Uterus (tissue), 2 donors: ENCODE data around the gene SLC6A1.

Source experiments
- CTCF ChIP-seq, 4 experiments: fragments of 200-600 bp in 2 of 4; fragments of 450-650 bp in 2 of 4; sonication (generic) in 2 of 4; IDR thresholded peaks; one replicate each; pipeline ENCODE4 v1.5.1; 2016 to 2019; ENCODE audit warnings: antibody characterized with exemption in 4 of 4, mild to moderate bottlenecking in 2 of 4, moderate library complexity in 1 of 4
- POLR2A ChIP-seq, 2 donors: fragments of 450-650 bp; IDR thresholded peaks; one replicate each; pipeline ENCODE4 v1.6.1; 2016; ENCODE audit warnings: antibody characterized with exemption in 2 of 2, mild to moderate bottlenecking in 1 of 2, moderate library complexity in 1 of 2

DNA sequence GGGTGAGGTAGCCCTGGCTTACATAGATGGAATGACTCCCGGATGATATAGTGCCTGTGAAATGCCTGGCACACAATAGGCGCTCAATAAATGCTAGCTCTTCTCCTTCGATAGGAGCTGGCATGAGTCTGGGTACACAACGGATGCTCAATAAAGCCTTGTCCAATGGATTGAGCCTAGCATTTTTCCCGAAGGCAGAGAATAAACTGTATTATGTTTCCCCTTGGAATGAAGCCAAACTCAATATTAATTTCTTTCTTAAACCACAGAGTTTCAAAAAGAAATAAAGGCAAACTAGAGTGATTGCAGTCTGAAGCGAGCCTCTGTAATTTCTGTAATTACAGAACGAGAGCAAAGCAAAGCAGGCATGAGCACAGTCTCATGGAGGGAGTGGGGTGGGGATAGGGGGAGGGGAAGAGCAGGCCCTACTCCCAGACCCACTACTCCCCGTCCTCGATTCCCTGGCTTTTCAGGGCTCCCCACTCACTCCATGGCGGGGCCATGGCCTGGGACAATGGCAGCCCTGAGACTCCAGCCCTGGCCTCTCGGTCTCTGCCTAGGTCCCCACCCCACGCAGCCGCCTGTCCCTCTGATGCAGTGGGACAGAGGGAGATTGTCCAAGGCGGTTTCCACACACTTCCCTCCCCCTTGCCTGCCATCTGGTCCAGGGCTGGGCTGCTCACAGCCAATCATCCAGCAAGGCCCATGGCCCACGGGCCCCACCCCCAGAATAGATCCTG is 18.0 kb downstream of the SLC6A1 start:
- TF ChIP-seq POLR2A (IDR thresholded peaks at IDR 0.05) (no peak), CTCF (IDR thresholded peaks at IDR 0.05) (no peak)
